D721Med (cell line): ENCODE measurements around the gene HEATR1.
"Not testable (repeated sequence)": the region's sequence is repeated elsewhere in the genome, so short reads cannot be mapped to it uniquely, and the experiment has no call there.

ENCODE experiments used
- DNase-seq: peaks from one replicate; pipeline ENCODE4 v3.0.0; 2011; ENCODE audit warnings: low spot score; ENCODE audit not compliant: insufficient read length
- FAIRE-seq: peaks from 2 replicates; lab custom pipeline; 2011; peaks lifted over from hg19 to GRCh38; lab: Jason Lieb, UNC
- CTCF ChIP-seq: IDR thresholded peaks from 2 replicates; pipeline ENCODE4 v1.5.1; 2012; ENCODE audit warnings: mild to moderate bottlenecking, control low read depth; ENCODE audit not compliant: insufficient read depth; ENCODE audit errors: missing control alignments

Gene HEATR1

GRCh38 chr1:236581528-236581927 lies 22.8 kb downstream of the HEATR1 start:
- no peak for TF ChIP-seq CTCF
- DNase-seq (no peak), FAIRE-seq (no peak)

GRCh38 chr1:236580404-236580803 lies 23.9 kb downstream of the HEATR1 start:
- DNase-seq, FAIRE-seq: not testable (repeated sequence)

- DNase-seq = no peak
- TF ChIP-seq CTCF = no peak
- peak; percentile 46 for FAIRE-seq
These were observed 25.7 kb downstream of the HEATR1 start for GRCh38 chr1:236578661-236579060.

- not testable (repeated sequence) for DNase-seq, FAIRE-seq
These were observed 27.3 kb downstream of the HEATR1 start for GRCh38 chr1:236577041-236577440.

- no peak for TF ChIP-seq CTCF
- DNase-seq = no peak
- FAIRE-seq = no peak
These were observed 28.3 kb downstream of the HEATR1 start for GRCh38 chr1:236576004-236576403.

- no peak for DNase-seq
- FAIRE-seq = no peak
- TF ChIP-seq CTCF = no peak
These were observed 28.8 kb downstream of the HEATR1 start for GRCh38 chr1:236575523-236575922.

GRCh38 chr1:236568285-236568894 lies 35.9 kb downstream of the HEATR1 start:
- FAIRE-seq (peak; percentile 16), DNase-seq (no peak)

GRCh38 chr1:236565530-236565929 lies 38.8 kb downstream of the HEATR1 start:
- TF ChIP-seq CTCF = no peak
- DNase-seq = no peak
- FAIRE-seq = no peak

More at GRCh38 chr1:236568285-236568894, 35.9 kb downstream of the HEATR1 start:
- TF ChIP-seq CTCF = no peak
